Measurements from ENCODE around the gene PTPN1.
"Not testable (repeated sequence)": the region's sequence is repeated elsewhere in the genome, so short reads cannot be mapped to it uniquely, and the experiment has no call there.

PTPN1 gene

GRCh38 chr20:50470264-50470858, 39.8 kb upstream of the PTPN1 start:
- Histone ChIP-seq H3K4me3 (ENCODE audit: low read depth, low read length) (no peak overlapping the region), H3K27me3 (no peaks in the 10 kb centered on the region), H3K9me3 (no peaks in the 10 kb centered on the region), H3K4me1 (0 out of 2 replicates have a peak, but pooled peaks cover 2% of the 10 kb centered on the region), H3K36me3 (no peaks in the 10 kb centered on the region)
- DNase-seq = no peak
- no peak for TF ChIP-seq CTCF (IDR thresholded peaks at IDR 0.05; ENCODE audit: low read depth, low read length)

- Histone ChIP-seq H3K4me1 (0 out of 2 replicates have a peak, but pooled peaks cover 2% of the 10 kb centered on the region), H3K4me3 (ENCODE audit: low read depth, low read length) (no peak overlapping the region), H3K9me3 (no peaks in the 10 kb centered on the region), H3K36me3 (no peaks in the 10 kb centered on the region), H3K27me3 (no peaks in the 10 kb centered on the region)
- TF ChIP-seq CTCF (IDR thresholded peaks at IDR 0.05; ENCODE audit: low read depth, low read length) = no peak
- no peak for DNase-seq
Observed at GRCh38 chr20:50471231-50471630, 39.0 kb upstream of the PTPN1 start.

- 0 out of 2 replicates have a peak, but pooled peaks cover 2% of the 10 kb centered on the region for H3K4me1 ChIP-seq
- H3K27me3 ChIP-seq = no peaks in the 10 kb centered on the region
- no peak for TF ChIP-seq CTCF (IDR thresholded peaks at IDR 0.05; ENCODE audit: low read depth, low read length)
- no peak overlapping the region for H3K4me3 ChIP-seq (ENCODE audit: low read depth, low read length)
- no peaks in the 10 kb centered on the region for H3K9me3 ChIP-seq
- DNase-seq = no peak
- no peaks in the 10 kb centered on the region for H3K36me3 ChIP-seq
Observed at GRCh38 chr20:50472693-50473664, 37.2 kb upstream of the PTPN1 start.

- not testable (repeated sequence) for H3K36me3 ChIP-seq; H3K9me3 ChIP-seq; H3K4me3 ChIP-seq (ENCODE audit: low read depth, low read length); H3K4me1 ChIP-seq; DNase-seq; H3K27me3 ChIP-seq
Observed at GRCh38 chr20:50474356-50474755, 35.8 kb upstream of the PTPN1 start.

GRCh38 chr20:50475681-50476292, 34.4 kb upstream of the PTPN1 start:
- Histone ChIP-seq H3K9me3 (no peaks in the 10 kb centered on the region), H3K4me3 (ENCODE audit: low read depth, low read length) (no peak overlapping the region), H3K27me3 (no peaks in the 10 kb centered on the region), H3K36me3 (no peaks in the 10 kb centered on the region), H3K4me1 (0 out of 2 replicates have a peak, but pooled peaks cover 2% of the 10 kb centered on the region)
- no peak for TF ChIP-seq CTCF (IDR thresholded peaks at IDR 0.05; ENCODE audit: low read depth, low read length)
- DNase-seq = no peak

- Histone ChIP-seq H3K9me3 (no peaks in the 10 kb centered on the region), H3K4me3 (ENCODE audit: low read depth, low read length) (no peak overlapping the region), H3K36me3 (no peaks in the 10 kb centered on the region), H3K4me1 (no peaks in the 10 kb centered on the region), H3K27me3 (no peaks in the 10 kb centered on the region)
- DNase-seq = no peak
- no peak for TF ChIP-seq CTCF (IDR thresholded peaks at IDR 0.05; ENCODE audit: low read depth, low read length)
Observed at GRCh38 chr20:50477239-50477872, 32.8 kb upstream of the PTPN1 start.
